A673 (cell line): ENCODE measurements around the gene SEMA6D.

ENCODE experiments used
- CTCF ChIP-seq: fragments of 300-800, 200-600 bp; sonication (generic); conservative IDR thresholded peaks from 2 replicates; pipeline ENCODE4 v1.5.1; 2017; ENCODE audit warnings: low read depth, mild to moderate bottlenecking, antibody characterized with exemption, low read length, moderate library complexity, mixed read lengths
- EZH2 ChIP-seq: fragments of 200-600 bp; sonication (generic); IDR thresholded peaks from 2 replicates; pipeline ENCODE4 v1.6.1; 2017; ENCODE audit warnings: borderline replicate concordance, low read depth, mild to moderate bottlenecking, mixed read lengths, antibody characterized with exemption, low read length; ENCODE audit not compliant: poor library complexity, severe bottlenecking

GRCh38 chr15:47743385-47743784 lies 26.1 kb downstream of the SEMA6D start:
- TF ChIP-seq EZH2 (no peak), CTCF (no peak)
